Naive thymus-derived CD4-positive, alpha-beta T cell (primary cell): ENCODE results near the gene SEMA3A. TPM values are rescaled to one million over a fixed set of nuclear protein-coding genes. Genes with fewer than 3 reads are reported as not detected.

Experiments used
- ATAC-seq: fragments of 150-1000 bp; cut with Tn5 transposase; 2 replicates; pipeline ENCODE4 v1.10.0; 2021; ENCODE audit warnings: mild to moderate bottlenecking, moderate library complexity
- CTCF ChIA-PET: fragments of 350-600 bp; sonication (Branson Sonifier 250); formaldehyde crosslinking; loops from one replicate; lab custom pipeline; 2021; ENCODE audit warnings: antibody characterized with exemption; lab: Charles Lee
- POLR2A ChIA-PET: fragments of 350-600 bp; sonication (Branson Sonifier 250); formaldehyde crosslinking; loops from one replicate; lab custom pipeline; 2021; ENCODE audit warnings: antibody characterized with exemption, inconsistent platforms; lab: Charles Lee
- DNase-seq, 9 donors: peaks; one replicate each; pipeline versions ENCODE4 v3.0.0 to v3.0.0-alpha.2; 2020 to 2022; ENCODE audit warnings: mixed read lengths in 1 of 9
- H3K27ac ChIP-seq: one replicate; pipeline ENCODE4 v1.7.0; 2013; ENCODE audit warnings: mild to moderate bottlenecking, low read depth, low read length, moderate library complexity
- H3K27me3 ChIP-seq, 2 donors: one replicate each; pipeline ENCODE4 v1.7.0; 2013; ENCODE audit warnings: low read length in 2 of 2, mild to moderate bottlenecking in 2 of 2, moderate library complexity in 2 of 2; ENCODE audit not compliant: control insufficient read depth in 2 of 2, insufficient read depth in 2 of 2
- H3K36me3 ChIP-seq, 3 experiments: 1 replicate in 2 of 3; 2 replicates in 1 of 3; pipeline ENCODE4 v1.7.0; 2013; ENCODE audit warnings: low read length in 3 of 3, mild to moderate bottlenecking in 3 of 3, moderate library complexity in 1 of 3; ENCODE audit not compliant: insufficient read depth in 3 of 3, control insufficient read depth in 2 of 3
- H3K4me1 ChIP-seq, 2 donors: one replicate each; pipeline ENCODE4 v1.7.0; 2013; ENCODE audit warnings: low read length in 2 of 2, mild to moderate bottlenecking in 2 of 2, moderate library complexity in 1 of 2; ENCODE audit not compliant: control insufficient read depth in 2 of 2, insufficient read depth in 2 of 2
- H3K4me3 ChIP-seq: 2 replicates; pipeline ENCODE4 v1.7.0; 2013; ENCODE audit warnings: mild to moderate bottlenecking, low read length
- H3K9me3 ChIP-seq, 3 experiments: 1 replicate in 2 of 3; 2 replicates in 1 of 3; pipeline ENCODE4 v1.7.0; 2013; ENCODE audit warnings: low read length in 3 of 3; ENCODE audit not compliant: control insufficient read depth in 2 of 3
- H3K27ac Mint-ChIP-seq, 9 donors: one replicate each; pipeline ENCODE4 v1.8.0; 2020 to 2022; ENCODE audit warnings: mixed read lengths in 9 of 9, mild to moderate bottlenecking in 8 of 9, moderate library complexity in 5 of 9, inconsistent platforms in 2 of 9
- H3K27me3 Mint-ChIP-seq, 5 donors: one replicate each; pipeline ENCODE4 v1.8.0; 2021 to 2022; ENCODE audit warnings: mixed read lengths in 5 of 5, mild to moderate bottlenecking in 1 of 5
- H3K36me3 Mint-ChIP-seq, 5 donors: one replicate each; pipeline ENCODE4 v1.8.0; 2020 to 2022; ENCODE audit warnings: mixed read lengths in 5 of 5, mild to moderate bottlenecking in 3 of 5, inconsistent platforms in 1 of 5
- H3K4me1 Mint-ChIP-seq, 7 donors: one replicate each; pipeline ENCODE4 v1.8.0; 2020 to 2022; ENCODE audit warnings: mixed read lengths in 7 of 7, mild to moderate bottlenecking in 3 of 7, inconsistent platforms in 1 of 7
- H3K4me3 Mint-ChIP-seq, 10 donors: one replicate each; pipeline ENCODE4 v1.8.0; 2020 to 2022; ENCODE audit warnings: mild to moderate bottlenecking in 10 of 10, mixed read lengths in 10 of 10, moderate library complexity in 6 of 10, inconsistent platforms in 2 of 10
- H3K9me3 Mint-ChIP-seq, 11 donors: one replicate each; pipeline ENCODE4 v1.8.0; 2020 to 2022; ENCODE audit warnings: mixed read lengths in 11 of 11, mild to moderate bottlenecking in 4 of 11, inconsistent platforms in 1 of 11, moderate library complexity in 1 of 11
- intact Hi-C, 2 donors: fragments of 100-400 bp; cut with micrococcal nuclease; formaldehyde crosslinking; loops; one replicate each; pipeline ENCODE4 v1.15.1; 2023
- polyA plus RNA-seq, 2 donors: library from polyadenylated mRNA; unstranded; fragments of 300-500 nt; fragmentation: Illumina TruSeq; gene quantifications; one replicate each; pipeline ENCODE4 v1.2.3, GENCODE V29; 2021
- total RNA-seq, 6 experiments: library from RNA in 5 of 6; stranded (reverse) in 5 of 6; gene quantifications; 1 replicate in 5 of 6; 2 replicates in 1 of 6; pipeline ENCODE4 v1.2.3 and lab custom pipeline; 2021 to 2026

Gene SEMA3A
- total and polyA plus RNA-seq, 7 experiments from 2014 or later: 0.29 to 3.0 (median 1.3) TPM

GRCh38 chr7:83984076-83984475 is 210.5 kb downstream of the SEMA3A start:
- H3K4me1 ChIP-seq: no peaks in the 10 kb centered on the region
- H3K9me3 Mint-ChIP-seq: no peaks in the 10 kb centered on the region
- no peak overlapping the region for H3K4me3 Mint-ChIP-seq
- H3K27ac Mint-ChIP-seq: no peak overlapping the region
- H3K27me3 Mint-ChIP-seq: no peaks in the 10 kb centered on the region
- intact Hi-C loops: no loop called here
- peaks cover 0 to 4% (median 0%) of the 10 kb centered on the region in 7 donors for H3K4me1 Mint-ChIP-seq
- no peaks in the 10 kb centered on the region for H3K36me3 ChIP-seq
- no peaks in the 10 kb centered on the region for H3K9me3 ChIP-seq
- CTCF ChIA-PET: no interaction called here
- POLR2A ChIA-PET: no interaction called here
- H3K27me3 ChIP-seq: no peaks in the 10 kb centered on the region
- DNase-seq (no peak), ATAC-seq (no peak)
- H3K4me3 ChIP-seq: no peak overlapping the region
- H3K36me3 Mint-ChIP-seq: no peaks in the 10 kb centered on the region
- H3K27ac ChIP-seq: no peak overlapping the region

GRCh38 chr7:83983606-83984005 is 211.0 kb downstream of the SEMA3A start:
- H3K4me1 Mint-ChIP-seq: peaks cover 0 to 4% (median 0%) of the 10 kb centered on the region in 7 donors
- H3K9me3 Mint-ChIP-seq: no peaks in the 10 kb centered on the region
- H3K27me3 Mint-ChIP-seq: no peaks in the 10 kb centered on the region
- H3K36me3 ChIP-seq: no peaks in the 10 kb centered on the region
- ChIA-PET CTCF (no interaction called here), POLR2A (no interaction called here)
- H3K4me3 Mint-ChIP-seq: no peak overlapping the region
- ATAC-seq: no peak
- peak overlapping the region in 1 of 9 donors; percentile 4 for H3K27ac Mint-ChIP-seq
- H3K9me3 ChIP-seq: no peaks in the 10 kb centered on the region
- no peak overlapping the region for H3K27ac ChIP-seq
- intact Hi-C loops: no loop called here
- no peaks in the 10 kb centered on the region for H3K27me3 ChIP-seq
- H3K36me3 Mint-ChIP-seq: no peaks in the 10 kb centered on the region
- H3K4me1 ChIP-seq: no peaks in the 10 kb centered on the region
- H3K4me3 ChIP-seq: no peak overlapping the region
- no peak for DNase-seq

- DNase-seq: peak in 7 of 9 donors; percentile 10 to 67 (median 56)
- CTCF ChIA-PET: interaction anchor here (0.5 to 1.7 kb wide), 4 partner anchors 13 to 1960 kb away, joined by 3 to 5 read pairs (median 4); no protein-coding TSS in a partner anchor
Measured at GRCh38 chr7:83976302-83976701, 218.3 kb downstream of the SEMA3A start.

GRCh38 chr7:83970081-83970480 is 224.5 kb downstream of the SEMA3A start:
- Histone ChIP-seq H3K27me3 (no peaks in the 10 kb centered on the region), H3K36me3 (no peaks in the 10 kb centered on the region), H3K27ac (no peak overlapping the region), H3K9me3 (no peaks in the 10 kb centered on the region), H3K4me1 (no peaks in the 10 kb centered on the region), H3K4me3 (no peak overlapping the region)
- intact Hi-C loops: no loop called here
- POLR2A ChIA-PET: no interaction called here
- Mint-ChIP-seq H3K4me1 (no peaks in the 10 kb centered on the region), H3K27ac (no peak overlapping the region), H3K36me3 (no peaks in the 10 kb centered on the region), H3K4me3 (no peak overlapping the region), H3K27me3 (peaks cover 0 to 5% (median 0%) of the 10 kb centered on the region in 5 donors), H3K9me3 (no peaks in the 10 kb centered on the region)
- no peak for ATAC-seq
- DNase-seq: no peak
- CTCF ChIA-PET: no interaction called here

More at GRCh38 chr7:83976302-83976701, 218.3 kb downstream of the SEMA3A start:
- H3K4me3 Mint-ChIP-seq: no peak overlapping the region
- H3K27ac Mint-ChIP-seq: no peak overlapping the region
- Histone ChIP-seq H3K27me3 (no peaks in the 10 kb centered on the region), H3K36me3 (no peaks in the 10 kb centered on the region), H3K9me3 (no peaks in the 10 kb centered on the region), H3K4me1 (no peaks in the 10 kb centered on the region), H3K4me3 (no peak overlapping the region), H3K27ac (no peak overlapping the region)
- intact Hi-C loops: loop anchor here (1.0 to 5.0 kb wide), 5 partner anchors 40 to 1047 kb away; no protein-coding TSS in a partner anchor
- H3K27me3 Mint-ChIP-seq: no peaks in the 10 kb centered on the region
- H3K4me1 Mint-ChIP-seq: peaks cover 0 to 1% (median 0%) of the 10 kb centered on the region in 7 donors
- ATAC-seq: peak; percentile 69
- no peaks in the 10 kb centered on the region for H3K9me3 Mint-ChIP-seq
- no peaks in the 10 kb centered on the region for H3K36me3 Mint-ChIP-seq
- POLR2A ChIA-PET: no interaction called here

GRCh38 chr7:83964318-83964717 is 230.3 kb downstream of the SEMA3A start:
- Mint-ChIP-seq H3K36me3 (no peaks in the 10 kb centered on the region), H3K9me3 (no peaks in the 10 kb centered on the region), H3K27ac (no peak overlapping the region), H3K4me1 (no peaks in the 10 kb centered on the region), H3K4me3 (no peak overlapping the region), H3K27me3 (peaks cover 0 to 5% (median 0%) of the 10 kb centered on the region in 5 donors)
- no peaks in the 10 kb centered on the region for H3K27me3 ChIP-seq
- intact Hi-C loops: no loop called here
- no peaks in the 10 kb centered on the region for H3K9me3 ChIP-seq
- DNase-seq (no peak), ATAC-seq (no peak)
- no peaks in the 10 kb centered on the region for H3K4me1 ChIP-seq
- H3K27ac ChIP-seq: no peak overlapping the region
- H3K4me3 ChIP-seq: no peak overlapping the region
- no peaks in the 10 kb centered on the region for H3K36me3 ChIP-seq
- CTCF ChIA-PET: no interaction called here
- POLR2A ChIA-PET: no interaction called here

- intact Hi-C loops: no loop called here
- Histone ChIP-seq H3K27me3 (no peaks in the 10 kb centered on the region), H3K4me3 (no peak overlapping the region), H3K27ac (no peak overlapping the region), H3K36me3 (no peaks in the 10 kb centered on the region), H3K9me3 (no peaks in the 10 kb centered on the region), H3K4me1 (no peaks in the 10 kb centered on the region)
- no peak for ATAC-seq
- no peaks in the 10 kb centered on the region for H3K36me3 Mint-ChIP-seq
- CTCF ChIA-PET: no interaction called here
- H3K27me3 Mint-ChIP-seq: peaks cover 0 to 2% (median 0%) of the 10 kb centered on the region in 5 donors
- no peaks in the 10 kb centered on the region for H3K9me3 Mint-ChIP-seq
- no peak overlapping the region for H3K4me3 Mint-ChIP-seq
- POLR2A ChIA-PET: no interaction called here
- DNase-seq: no peak
- H3K4me1 Mint-ChIP-seq: no peaks in the 10 kb centered on the region
- no peak overlapping the region for H3K27ac Mint-ChIP-seq
Measured at GRCh38 chr7:83957333-83957732, 237.3 kb downstream of the SEMA3A start.

- intact Hi-C loops: no loop called here
- H3K27ac ChIP-seq: no peak overlapping the region
- no peak for DNase-seq
- H3K4me3 ChIP-seq: no peak overlapping the region
- H3K27me3 Mint-ChIP-seq: peaks cover 0 to 2% (median 0%) of the 10 kb centered on the region in 5 donors
- H3K4me1 Mint-ChIP-seq: no peaks in the 10 kb centered on the region
- H3K9me3 ChIP-seq: no peaks in the 10 kb centered on the region
- no peaks in the 10 kb centered on the region for H3K36me3 ChIP-seq
- no peaks in the 10 kb centered on the region for H3K27me3 ChIP-seq
- no peak overlapping the region for H3K27ac Mint-ChIP-seq
- no peaks in the 10 kb centered on the region for H3K9me3 Mint-ChIP-seq
- ChIA-PET CTCF (no interaction called here), POLR2A (no interaction called here)
- no peak overlapping the region for H3K4me3 Mint-ChIP-seq
- H3K36me3 Mint-ChIP-seq: no peaks in the 10 kb centered on the region
- H3K4me1 ChIP-seq: no peaks in the 10 kb centered on the region
- no peak for ATAC-seq
Measured at GRCh38 chr7:83956104-83956503, 238.5 kb downstream of the SEMA3A start.
